Liver (tissue), 9 donors: ENCODE data around the gene LAMB1. TPM values are rescaled to one million over a fixed set of nuclear protein-coding genes. Genes with fewer than 3 reads are reported as not detected.

Source experiments
- DNase-seq: peaks from one replicate; pipeline ENCODE4 v3.0.0-alpha.2; 2017; ENCODE audit warnings: low spot score
- H3K27ac ChIP-seq, 2 donors: one replicate each; pipeline ENCODE4 v1.7.0; 2013; ENCODE audit warnings: inconsistent platforms in 2 of 2, low read length in 2 of 2, control low read depth in 1 of 2, low read depth in 1 of 2, mild to moderate bottlenecking in 1 of 2
- H3K27me3 ChIP-seq, 4 donors: one replicate each; pipeline versions ENCODE4 v1.6.1 to v1.7.0; 2013; ENCODE audit warnings: low read length in 3 of 4, inconsistent platforms in 1 of 4, mild to moderate bottlenecking in 1 of 4, moderate library complexity in 1 of 4; ENCODE audit not compliant: control insufficient read depth in 4 of 4, insufficient read depth in 4 of 4
- H3K36me3 ChIP-seq, 4 donors: one replicate each; pipeline versions ENCODE4 v1.6.1 to v1.7.0; 2013; ENCODE audit warnings: low read length in 3 of 4, mild to moderate bottlenecking in 3 of 4, low read depth in 1 of 4, moderate library complexity in 1 of 4; ENCODE audit not compliant: control insufficient read depth in 4 of 4, insufficient read depth in 3 of 4
- H3K4me1 ChIP-seq, 4 donors: one replicate each; pipeline versions ENCODE4 v1.6.1 to v1.7.0; 2013; ENCODE audit warnings: low read length in 3 of 4, mild to moderate bottlenecking in 3 of 4, moderate library complexity in 1 of 4; ENCODE audit not compliant: control insufficient read depth in 4 of 4, insufficient read depth in 4 of 4
- H3K4me3 ChIP-seq, 3 donors: one replicate each; pipeline versions ENCODE4 v1.6.1 to v1.7.0; 2013; ENCODE audit warnings: low read length in 3 of 3, control low read depth in 1 of 3, low read depth in 1 of 3, mild to moderate bottlenecking in 1 of 3
- H3K9ac ChIP-seq, 2 donors: one replicate each; pipeline ENCODE4 v1.7.0; 2013; ENCODE audit warnings: low read length in 2 of 2, mild to moderate bottlenecking in 2 of 2, moderate library complexity in 2 of 2, control low read depth in 1 of 2, low read depth in 1 of 2
- H3K9me3 ChIP-seq, 4 donors: one replicate each; pipeline versions ENCODE4 v1.6.1 to v1.7.0; 2013; ENCODE audit warnings: low read length in 3 of 4; ENCODE audit not compliant: control insufficient read depth in 4 of 4
- EGR1 ChIP-seq, 2 donors: IDR thresholded peaks; 2 replicates each; pipeline ENCODE4 v1.6.1; 2016 to 2018; ENCODE audit warnings: antibody characterized with exemption in 2 of 2, low read depth in 2 of 2
- FOXA1 ChIP-seq: IDR thresholded peaks from 2 replicates; pipeline ENCODE4 v1.6.1; 2016; ENCODE audit warnings: antibody characterized with exemption
- FOXA2 ChIP-seq: IDR thresholded peaks from 2 replicates; pipeline ENCODE4 v1.6.1; 2016; ENCODE audit warnings: antibody characterized with exemption
- GABPA ChIP-seq, 2 donors: IDR thresholded peaks in 1 of 2; conservative IDR thresholded peaks in 1 of 2; 2 replicates each; pipeline ENCODE4 v1.6.1; 2016; ENCODE audit warnings: antibody characterized with exemption in 2 of 2, mild to moderate bottlenecking in 1 of 2, moderate library complexity in 1 of 2
- HNF4A ChIP-seq, 2 donors: conservative IDR thresholded peaks; 2 replicates each; pipeline ENCODE4 v1.6.1; 2016; ENCODE audit warnings: antibody characterized with exemption in 2 of 2, mild to moderate bottlenecking in 2 of 2
- HNF4G ChIP-seq: IDR thresholded peaks from 2 replicates; pipeline ENCODE4 v1.6.1; 2016; ENCODE audit warnings: antibody characterized with exemption
- NR2F2 ChIP-seq: IDR thresholded peaks from 2 replicates; pipeline ENCODE4 v1.6.1; 2016; ENCODE audit warnings: antibody characterized with exemption
- RAD21 ChIP-seq, 2 donors: IDR thresholded peaks; 2 replicates each; pipeline ENCODE4 v1.6.1; 2016; ENCODE audit warnings: antibody characterized with exemption in 2 of 2, mild to moderate bottlenecking in 2 of 2
- RXRA ChIP-seq, 2 donors: IDR thresholded peaks; 2 replicates each; pipeline ENCODE4 v1.6.1; 2017 to 2018; ENCODE audit warnings: antibody characterized with exemption in 2 of 2, mild to moderate bottlenecking in 1 of 2
- SP1 ChIP-seq: IDR thresholded peaks from 2 replicates; pipeline ENCODE4 v1.6.1; 2018; ENCODE audit warnings: antibody characterized with exemption, mild to moderate bottlenecking
- YY1 ChIP-seq: IDR thresholded peaks from 2 replicates; pipeline ENCODE4 v1.6.1; 2016; ENCODE audit warnings: antibody characterized with exemption, mild to moderate bottlenecking
- WGBS: extraction: QIAGEN DNeasy Blood & Tissue Kit; methylation state at CpG from one replicate; pipeline ENCODE4 v1.1.7; 2013; 5-methylcytosine and 5-hydroxymethylcytosine counted together
- polyA plus RNA-seq, 2 donors: library from polyadenylated mRNA; stranded (reverse) in 1 of 2; unstranded in 1 of 2; fragments of 200-250 nt in 1 of 2; fragments of >200 nt in 1 of 2; fragmentation: Nextera tagmentation in 1 of 2; extraction: Ambion mirVana in 1 of 2; gene quantifications; one replicate each; pipeline versions ENCODE4 v1.2.1 to v1.2.3, GENCODE V29; 2013 to 2015
- total RNA-seq, 2 donors: library from RNA; depleted of rRNA; stranded (reverse); fragments of >200 nt; gene quantifications; one replicate each; pipeline ENCODE4 v1.2.3, GENCODE V29; 2014
- TF ChIP-seq, protein P1 (sequence below): fragments of 150-350 bp; IDR thresholded peaks from 2 replicates; pipeline ENCODE4 v1.5.1; 2017; ENCODE audit warnings: improper control_type of control experiment, low read depth, low read length; ENCODE audit not compliant: missing input control
- TF ChIP-seq, protein P2 (sequence below): IDR thresholded peaks from 2 replicates; pipeline ENCODE4 v1.6.1; 2016; ENCODE audit warnings: antibody characterized with exemption
- TF ChIP-seq, protein P3 (sequence below): IDR thresholded peaks from 2 replicates; pipeline ENCODE4 v1.6.1; 2016; ENCODE audit warnings: antibody characterized with exemption, mild to moderate bottlenecking
- TF ChIP-seq, protein P4 (sequence below): IDR thresholded peaks from 2 replicates; pipeline ENCODE4 v1.6.1; 2016; ENCODE audit warnings: antibody characterized with exemption
- donor health status: healthy.
- donor health status: healthy.
- donor health status: healthy.
- donor health status: healthy.
- donor health status: healthy.

Gene LAMB1
- total and polyA plus RNA-seq, 4 donors, result 12.6 to 63.1 (median 25.8) TPM

DNA sequence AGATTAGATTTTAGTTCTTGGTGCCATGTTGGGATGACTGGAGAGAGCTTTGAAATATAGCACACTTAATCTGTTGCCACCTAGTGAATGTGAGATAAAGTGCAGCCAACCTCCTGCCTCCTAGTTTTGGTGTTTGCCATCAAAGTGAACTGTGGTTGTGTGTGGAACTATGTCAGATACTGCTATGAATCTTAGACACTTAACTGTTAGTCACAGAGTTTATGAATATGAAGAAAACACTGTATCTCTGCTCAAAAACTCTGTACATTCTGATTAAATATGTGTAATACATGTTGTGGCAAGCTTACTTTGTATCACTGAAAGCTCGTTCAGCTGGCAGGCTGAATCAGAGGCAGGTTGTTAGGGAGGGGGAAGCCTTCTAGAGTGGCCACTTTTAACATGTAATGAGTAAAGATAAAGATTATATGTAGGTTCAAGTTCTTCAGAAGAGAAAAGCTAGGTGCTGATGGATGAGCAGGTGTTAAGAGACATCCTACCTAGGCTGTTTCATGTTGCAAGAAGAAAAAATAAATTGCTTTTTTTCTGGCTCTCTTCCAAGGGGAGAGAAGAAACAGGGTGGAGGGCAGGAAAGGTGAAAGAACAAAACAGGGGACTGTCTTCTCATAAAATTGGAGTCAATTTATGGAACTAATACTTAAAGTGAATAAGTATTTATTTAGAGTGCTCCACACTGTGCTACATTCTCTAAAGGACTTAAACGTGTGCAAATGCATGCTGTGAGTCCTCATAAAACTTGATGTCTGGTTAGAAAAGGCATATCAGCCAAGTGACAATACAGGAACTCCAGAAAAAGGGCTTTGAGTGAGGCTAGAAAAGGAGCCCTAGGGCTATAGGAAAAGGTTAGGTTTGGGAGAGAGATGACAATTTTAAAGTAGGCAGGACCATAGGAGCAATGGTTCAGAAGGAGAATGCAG, 14.1 kb upstream of the LAMB1 start:
- 67% methylated on average over 2 of the region's 2 CpGs for WGBS
- no peak for DNase-seq
- H3K27ac ChIP-seq, result no peak overlapping the region

More for the DNA sequence above, 14.1 kb upstream of the LAMB1 start:
- Histone ChIP-seq H3K27me3 (no peaks in the 10 kb centered on the region), H3K4me1 (no peaks in the 10 kb centered on the region), H3K36me3 (no peaks in the 10 kb centered on the region), H3K9ac (no peak overlapping the region), H3K4me3 (no peak overlapping the region), H3K9me3 (no peaks in the 10 kb centered on the region)
- no peak for TF ChIP-seq NR2F2
- TF ChIP-seq HNF4A (conservative IDR thresholded peaks at IDR 0.05), result no peak
- TF ChIP-seq, protein P1, sequence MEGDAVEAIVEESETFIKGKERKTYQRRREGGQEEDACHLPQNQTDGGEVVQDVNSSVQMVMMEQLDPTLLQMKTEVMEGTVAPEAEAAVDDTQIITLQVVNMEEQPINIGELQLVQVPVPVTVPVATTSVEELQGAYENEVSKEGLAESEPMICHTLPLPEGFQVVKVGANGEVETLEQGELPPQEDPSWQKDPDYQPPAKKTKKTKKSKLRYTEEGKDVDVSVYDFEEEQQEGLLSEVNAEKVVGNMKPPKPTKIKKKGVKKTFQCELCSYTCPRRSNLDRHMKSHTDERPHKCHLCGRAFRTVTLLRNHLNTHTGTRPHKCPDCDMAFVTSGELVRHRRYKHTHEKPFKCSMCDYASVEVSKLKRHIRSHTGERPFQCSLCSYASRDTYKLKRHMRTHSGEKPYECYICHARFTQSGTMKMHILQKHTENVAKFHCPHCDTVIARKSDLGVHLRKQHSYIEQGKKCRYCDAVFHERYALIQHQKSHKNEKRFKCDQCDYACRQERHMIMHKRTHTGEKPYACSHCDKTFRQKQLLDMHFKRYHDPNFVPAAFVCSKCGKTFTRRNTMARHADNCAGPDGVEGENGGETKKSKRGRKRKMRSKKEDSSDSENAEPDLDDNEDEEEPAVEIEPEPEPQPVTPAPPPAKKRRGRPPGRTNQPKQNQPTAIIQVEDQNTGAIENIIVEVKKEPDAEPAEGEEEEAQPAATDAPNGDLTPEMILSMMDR, result peak; percentile 49
- TF ChIP-seq RAD21 (IDR thresholded peaks at IDR 0.05), result peak; percentile 79 to 83
- TF ChIP-seq RXRA (IDR thresholded peaks at IDR 0.05), result no peak
- no peak for TF ChIP-seq EGR1 (IDR thresholded peaks at IDR 0.05; ENCODE audit: low read depth in 2 of 2)
- TF ChIP-seq SP1, result no peak
- TF ChIP-seq, protein P2, sequence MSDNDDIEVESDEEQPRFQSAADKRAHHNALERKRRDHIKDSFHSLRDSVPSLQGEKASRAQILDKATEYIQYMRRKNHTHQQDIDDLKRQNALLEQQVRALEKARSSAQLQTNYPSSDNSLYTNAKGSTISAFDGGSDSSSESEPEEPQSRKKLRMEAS, result no peak
- TF ChIP-seq FOXA1, result no peak
- TF ChIP-seq, protein P3, sequence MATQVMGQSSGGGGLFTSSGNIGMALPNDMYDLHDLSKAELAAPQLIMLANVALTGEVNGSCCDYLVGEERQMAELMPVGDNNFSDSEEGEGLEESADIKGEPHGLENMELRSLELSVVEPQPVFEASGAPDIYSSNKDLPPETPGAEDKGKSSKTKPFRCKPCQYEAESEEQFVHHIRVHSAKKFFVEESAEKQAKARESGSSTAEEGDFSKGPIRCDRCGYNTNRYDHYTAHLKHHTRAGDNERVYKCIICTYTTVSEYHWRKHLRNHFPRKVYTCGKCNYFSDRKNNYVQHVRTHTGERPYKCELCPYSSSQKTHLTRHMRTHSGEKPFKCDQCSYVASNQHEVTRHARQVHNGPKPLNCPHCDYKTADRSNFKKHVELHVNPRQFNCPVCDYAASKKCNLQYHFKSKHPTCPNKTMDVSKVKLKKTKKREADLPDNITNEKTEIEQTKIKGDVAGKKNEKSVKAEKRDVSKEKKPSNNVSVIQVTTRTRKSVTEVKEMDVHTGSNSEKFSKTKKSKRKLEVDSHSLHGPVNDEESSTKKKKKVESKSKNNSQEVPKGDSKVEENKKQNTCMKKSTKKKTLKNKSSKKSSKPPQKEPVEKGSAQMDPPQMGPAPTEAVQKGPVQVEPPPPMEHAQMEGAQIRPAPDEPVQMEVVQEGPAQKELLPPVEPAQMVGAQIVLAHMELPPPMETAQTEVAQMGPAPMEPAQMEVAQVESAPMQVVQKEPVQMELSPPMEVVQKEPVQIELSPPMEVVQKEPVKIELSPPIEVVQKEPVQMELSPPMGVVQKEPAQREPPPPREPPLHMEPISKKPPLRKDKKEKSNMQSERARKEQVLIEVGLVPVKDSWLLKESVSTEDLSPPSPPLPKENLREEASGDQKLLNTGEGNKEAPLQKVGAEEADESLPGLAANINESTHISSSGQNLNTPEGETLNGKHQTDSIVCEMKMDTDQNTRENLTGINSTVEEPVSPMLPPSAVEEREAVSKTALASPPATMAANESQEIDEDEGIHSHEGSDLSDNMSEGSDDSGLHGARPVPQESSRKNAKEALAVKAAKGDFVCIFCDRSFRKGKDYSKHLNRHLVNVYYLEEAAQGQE, result no peak
- TF ChIP-seq YY1, result no peak
- TF ChIP-seq FOXA2, result no peak
- no peak for TF ChIP-seq HNF4G
- TF ChIP-seq, protein P4, sequence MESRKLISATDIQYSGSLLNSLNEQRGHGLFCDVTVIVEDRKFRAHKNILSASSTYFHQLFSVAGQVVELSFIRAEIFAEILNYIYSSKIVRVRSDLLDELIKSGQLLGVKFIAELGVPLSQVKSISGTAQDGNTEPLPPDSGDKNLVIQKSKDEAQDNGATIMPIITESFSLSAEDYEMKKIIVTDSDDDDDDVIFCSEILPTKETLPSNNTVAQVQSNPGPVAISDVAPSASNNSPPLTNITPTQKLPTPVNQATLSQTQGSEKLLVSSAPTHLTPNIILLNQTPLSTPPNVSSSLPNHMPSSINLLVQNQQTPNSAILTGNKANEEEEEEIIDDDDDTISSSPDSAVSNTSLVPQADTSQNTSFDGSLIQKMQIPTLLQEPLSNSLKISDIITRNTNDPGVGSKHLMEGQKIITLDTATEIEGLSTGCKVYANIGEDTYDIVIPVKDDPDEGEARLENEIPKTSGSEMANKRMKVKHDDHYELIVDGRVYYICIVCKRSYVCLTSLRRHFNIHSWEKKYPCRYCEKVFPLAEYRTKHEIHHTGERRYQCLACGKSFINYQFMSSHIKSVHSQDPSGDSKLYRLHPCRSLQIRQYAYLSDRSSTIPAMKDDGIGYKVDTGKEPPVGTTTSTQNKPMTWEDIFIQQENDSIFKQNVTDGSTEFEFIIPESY, result no peak
- no peak for TF ChIP-seq GABPA (IDR thresholded peaks at IDR 0.05 in 1 of 2, conservative IDR thresholded peaks at IDR 0.05 in 1 of 2)
